Mucosa of descending colon (tissue), 3 donors: ENCODE results near the gene FLT1. TPM values are rescaled to one million over a fixed set of nuclear protein-coding genes. Genes with fewer than 3 reads are reported as not detected.

Experiments
- ATAC-seq: fragments of 200-7000 bp; cut with Tn5 transposase; one replicate; pipeline ENCODE4 v1.9.1; 2020; ENCODE audit warnings: mild to moderate bottlenecking, moderate library complexity
- DNase-seq, 3 donors: peaks; one replicate each; pipeline ENCODE4 v3.0.0-alpha.2; 2020
- H3K36me3 ChIP-seq: fragments of 200-600 bp; one replicate; pipeline ENCODE4 v1.8.0; 2021; ENCODE audit warnings: low read depth, mild to moderate bottlenecking
- H3K4me1 ChIP-seq: fragments of 200-600 bp; one replicate; pipeline ENCODE4 v1.8.0; 2021; ENCODE audit warnings: low read depth, mild to moderate bottlenecking
- H3K4me3 ChIP-seq: fragments of 200-600 bp; one replicate; pipeline ENCODE4 v1.8.0; 2021; ENCODE audit warnings: mild to moderate bottlenecking
- H3K9me3 ChIP-seq: fragments of 200-600 bp; one replicate; pipeline ENCODE4 v1.8.0; 2021; ENCODE audit warnings: mild to moderate bottlenecking
- intact Hi-C, 2 donors: fragments of 100-400 bp; cut with DNase I in 1 of 2; cut with micrococcal nuclease in 1 of 2; formaldehyde crosslinking; loops; one replicate each; pipeline versions ENCODE4 v1.11.0 to v1.11.1; 2022; cut with DNase I, micrococcal nuclease
- total RNA-seq, 3 donors: library from RNA; stranded (reverse); fragmentation: NEBNext Ultra II Directional in 2 of 3; extraction: Animal tissue kit (Norgen Biotek cat#: 25700) in 2 of 3; gene quantifications; one replicate each; pipeline versions ENCODE4 v1.2.1 to v1.2.4, GENCODE V29; 2021 to 2023
- TF ChIP-seq, protein P1 (sequence below): fragments of 200-600 bp; IDR thresholded peaks from one replicate; pipeline ENCODE4 v1.8.0; 2022; ENCODE audit warnings: antibody characterized with exemption, mild to moderate bottlenecking
- donor health status: DM: no; HTN: no; CAD: no; lungs with moderate emphysema.
- donor health status: DM: no; HTN: no; CAD: no.
- donor health status: DM: no; HTN: yes; CAD: no.

FLT1 gene
- total RNA-seq, 3 donors from 2014 or later, result 3.8 to 9.2 (median 4.0) TPM

DNA sequence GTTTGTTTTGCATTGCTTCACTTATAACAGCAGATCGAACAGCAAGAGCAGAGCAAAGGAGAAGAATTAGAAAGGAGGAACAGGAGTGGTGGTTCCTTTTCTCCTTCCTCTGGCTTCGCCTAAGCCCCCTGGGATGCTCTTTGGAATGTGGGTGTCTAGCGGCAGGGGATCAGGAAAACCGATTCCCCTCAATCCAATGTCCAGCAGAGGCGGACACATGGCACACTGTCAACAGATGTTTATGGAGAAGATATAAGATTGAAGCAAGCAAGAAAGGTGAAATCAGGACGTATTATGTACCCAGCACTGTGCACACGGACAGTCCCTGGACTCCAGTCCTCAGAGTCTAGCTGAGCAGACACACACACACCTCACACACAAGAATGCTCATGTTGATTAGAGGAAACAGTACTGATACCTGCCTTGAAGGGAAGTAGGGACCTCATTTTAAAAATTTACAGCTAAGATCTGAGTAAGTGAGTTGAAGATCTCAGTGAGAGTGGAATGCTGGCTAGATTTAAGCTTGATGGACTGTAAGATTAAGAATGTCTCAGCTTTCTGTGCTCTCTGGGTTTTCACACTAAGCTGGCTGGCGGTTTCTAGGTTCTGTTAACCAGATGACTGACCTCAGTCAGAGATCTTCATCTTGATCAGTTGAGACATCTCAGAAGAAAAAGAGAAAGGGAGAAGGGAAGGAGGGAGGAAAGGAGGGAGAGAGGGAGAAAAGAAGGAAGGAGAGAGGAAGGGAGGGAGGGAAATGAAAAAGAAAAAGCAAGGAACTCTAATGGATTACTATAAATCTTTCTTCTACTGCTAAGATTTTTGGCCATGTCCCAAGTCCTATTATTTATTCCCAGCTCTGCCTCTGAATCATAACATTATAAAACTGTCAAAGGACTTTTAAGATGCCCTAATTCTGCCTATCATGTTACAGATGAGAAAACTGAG is 44.8 kb downstream of the FLT1 start:
- intact Hi-C loops, result no loop called here
- H3K4me1 ChIP-seq, result no peaks in the 10 kb centered on the region
- peaks cover 2% of the 10 kb centered on the region for H3K9me3 ChIP-seq
- H3K4me3 ChIP-seq, result no peak overlapping the region
- no peak for DNase-seq
- ATAC-seq, result no peak
- no peaks in the 10 kb centered on the region for H3K36me3 ChIP-seq
- TF ChIP-seq, protein P1, sequence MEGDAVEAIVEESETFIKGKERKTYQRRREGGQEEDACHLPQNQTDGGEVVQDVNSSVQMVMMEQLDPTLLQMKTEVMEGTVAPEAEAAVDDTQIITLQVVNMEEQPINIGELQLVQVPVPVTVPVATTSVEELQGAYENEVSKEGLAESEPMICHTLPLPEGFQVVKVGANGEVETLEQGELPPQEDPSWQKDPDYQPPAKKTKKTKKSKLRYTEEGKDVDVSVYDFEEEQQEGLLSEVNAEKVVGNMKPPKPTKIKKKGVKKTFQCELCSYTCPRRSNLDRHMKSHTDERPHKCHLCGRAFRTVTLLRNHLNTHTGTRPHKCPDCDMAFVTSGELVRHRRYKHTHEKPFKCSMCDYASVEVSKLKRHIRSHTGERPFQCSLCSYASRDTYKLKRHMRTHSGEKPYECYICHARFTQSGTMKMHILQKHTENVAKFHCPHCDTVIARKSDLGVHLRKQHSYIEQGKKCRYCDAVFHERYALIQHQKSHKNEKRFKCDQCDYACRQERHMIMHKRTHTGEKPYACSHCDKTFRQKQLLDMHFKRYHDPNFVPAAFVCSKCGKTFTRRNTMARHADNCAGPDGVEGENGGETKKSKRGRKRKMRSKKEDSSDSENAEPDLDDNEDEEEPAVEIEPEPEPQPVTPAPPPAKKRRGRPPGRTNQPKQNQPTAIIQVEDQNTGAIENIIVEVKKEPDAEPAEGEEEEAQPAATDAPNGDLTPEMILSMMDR, result no peak

DNA sequence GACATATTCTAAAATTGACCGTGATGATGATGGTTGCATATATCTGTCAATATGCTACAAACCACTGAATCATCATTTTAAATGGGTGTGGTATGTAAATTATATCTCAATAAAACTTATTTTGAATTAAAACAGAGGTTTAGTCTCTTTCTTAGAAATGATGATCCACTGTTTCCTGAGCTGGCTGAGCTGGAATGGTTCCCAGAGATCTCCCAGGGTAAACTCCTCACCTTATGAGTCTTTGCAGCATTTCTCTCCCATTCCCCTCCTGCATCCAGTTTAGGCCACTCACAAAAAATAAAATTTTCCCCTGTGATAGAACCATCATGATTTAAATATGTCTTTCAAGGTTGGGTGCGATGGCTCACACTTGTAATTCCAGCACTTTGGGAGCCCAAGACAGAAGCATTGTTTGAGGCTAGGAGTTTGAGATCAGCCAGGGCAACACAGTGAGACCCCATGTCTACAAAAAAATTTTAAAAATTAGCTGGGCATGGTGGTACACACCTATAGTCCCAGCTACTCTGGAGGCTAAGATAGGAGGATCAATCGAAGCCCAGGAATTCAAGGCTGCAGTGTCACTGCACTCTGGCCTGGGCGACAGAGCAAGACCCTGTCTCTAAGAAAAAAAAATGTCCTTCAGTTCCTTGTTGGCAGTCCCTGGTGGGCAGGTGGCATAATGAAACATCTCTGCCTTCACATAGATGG is 46.1 kb downstream of the FLT1 start:
- intact Hi-C loops, result no loop called here
- H3K36me3 ChIP-seq, result no peaks in the 10 kb centered on the region
- H3K4me3 ChIP-seq, result no peak overlapping the region
- TF ChIP-seq, protein P1, result no peak
- no peaks in the 10 kb centered on the region for H3K4me1 ChIP-seq
- peaks cover 2% of the 10 kb centered on the region for H3K9me3 ChIP-seq
- ATAC-seq, result no peak
- DNase-seq, result no peak

DNA sequence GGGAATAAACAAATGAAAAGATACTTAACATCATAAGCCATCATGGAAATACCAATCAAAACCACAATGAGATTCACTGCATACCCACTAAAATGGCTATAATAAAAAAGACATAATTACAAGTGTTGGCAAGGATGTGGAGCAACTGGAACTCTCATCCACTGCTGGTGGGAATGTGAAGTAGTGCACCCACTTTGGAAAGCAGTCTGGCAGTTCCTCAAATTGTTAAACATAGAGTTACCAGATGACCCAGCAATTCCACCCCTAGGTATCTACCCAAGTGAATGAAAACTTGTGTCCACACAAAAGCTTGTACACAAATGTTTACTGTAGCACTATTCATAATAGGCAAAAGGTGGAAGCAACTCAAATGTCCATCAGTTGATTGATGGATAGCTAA is 46.9 kb downstream of the FLT1 start:
- Histone ChIP-seq H3K4me3 (no peak overlapping the region), H3K9me3 (peaks cover 2% of the 10 kb centered on the region), H3K36me3 (no peaks in the 10 kb centered on the region), H3K4me1 (no peaks in the 10 kb centered on the region)
- intact Hi-C loops, result no loop called here
- ATAC-seq (no peak), DNase-seq (no peak)
- TF ChIP-seq, protein P1, result no peak

DNA sequence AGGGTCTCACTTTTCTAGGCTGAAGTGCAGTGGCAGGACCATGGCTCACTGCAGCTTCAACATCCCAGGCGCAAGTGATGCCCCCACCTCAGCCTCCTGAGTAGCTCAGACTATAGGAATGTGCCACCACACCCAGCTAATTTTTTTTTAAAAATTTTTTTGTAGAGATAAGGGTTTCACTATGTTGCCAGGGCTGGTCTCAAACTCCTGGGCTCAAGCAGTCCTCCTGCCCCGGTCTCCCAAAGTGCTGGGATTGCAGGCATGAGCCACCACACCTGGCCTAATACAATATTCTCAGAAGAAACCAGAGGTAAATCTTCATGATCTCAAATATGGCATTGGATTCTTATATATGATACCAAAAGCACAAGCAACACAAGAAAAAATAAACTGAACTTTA is 47.7 kb downstream of the FLT1 start:
- ATAC-seq (no peak), DNase-seq (no peak)
- Histone ChIP-seq H3K4me3 (no peak overlapping the region), H3K9me3 (peaks cover 2% of the 10 kb centered on the region), H3K36me3 (no peaks in the 10 kb centered on the region), H3K4me1 (no peaks in the 10 kb centered on the region)
- TF ChIP-seq, protein P1, result no peak
- intact Hi-C loops, result no loop called here

DNA sequence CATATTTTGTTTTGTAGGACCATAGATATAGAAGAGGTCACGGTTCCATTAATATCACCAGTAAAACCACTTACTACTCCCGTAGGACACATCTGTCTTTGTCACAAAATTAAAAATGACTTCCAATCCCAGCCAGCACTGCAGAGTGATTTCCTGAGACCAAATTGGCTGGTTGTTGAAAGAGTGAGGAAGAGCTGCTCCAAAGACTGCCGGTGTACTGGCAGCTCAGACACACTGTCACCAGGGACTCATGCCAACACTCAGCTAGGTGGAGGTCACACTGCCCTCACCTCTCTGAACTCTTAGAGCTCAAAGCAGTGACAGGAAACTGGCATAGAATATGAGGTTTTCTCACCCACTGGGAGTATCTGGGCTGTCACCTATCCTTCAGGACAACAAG is 52.1 kb downstream of the FLT1 start:
- TF ChIP-seq, protein P1, result no peak
- peaks cover 2% of the 10 kb centered on the region for H3K9me3 ChIP-seq
- intact Hi-C loops, result no loop called here
- H3K36me3 ChIP-seq, result no peaks in the 10 kb centered on the region
- H3K4me1 ChIP-seq, result no peaks in the 10 kb centered on the region
- ATAC-seq (no peak), DNase-seq (no peak)
- no peak overlapping the region for H3K4me3 ChIP-seq
